Measurements from ENCODE around the gene FMO5. TPM values are rescaled to one million over a fixed set of nuclear protein-coding genes. Genes with fewer than 3 reads are reported as not detected.

FMO5 gene
- total RNA-seq, 1 donor from 2014 or later = 1.0 TPM

DNA sequence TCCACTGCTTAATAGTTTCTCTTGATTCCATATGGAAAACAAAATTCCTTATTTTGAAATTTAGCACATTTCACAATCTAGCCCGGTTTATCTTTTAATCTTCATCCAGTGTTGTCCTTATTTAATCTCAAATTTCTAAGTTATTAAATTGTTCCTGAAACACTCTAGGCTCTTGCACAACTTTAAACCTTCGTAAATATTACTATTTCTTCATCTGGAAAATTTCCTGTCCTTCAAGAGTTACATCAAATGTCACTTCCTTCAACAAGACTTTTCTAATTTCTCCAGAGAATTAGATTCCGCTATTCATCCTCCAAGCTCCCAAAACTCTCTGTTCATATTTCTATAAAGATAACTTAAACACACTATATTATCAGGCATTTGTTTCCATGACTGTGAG lies 6.5 kb downstream of the FMO5 start:
- H3K9ac ChIP-seq (ENCODE audit: low read depth in 1 of 3, low read length in 3 of 3) = no peak overlapping the region
- H3K27ac ChIP-seq (ENCODE audit: low read depth, low read length) = no peak overlapping the region
- H3K9me3 ChIP-seq (ENCODE audit: control insufficient read depth in 3 of 3, low read length in 3 of 3) = no peaks in the 10 kb centered on the region
- no peaks in the 10 kb centered on the region for H3K36me3 ChIP-seq (ENCODE audit: control insufficient read depth in 3 of 3, insufficient read depth in 3 of 3, low read length in 3 of 3)
- no peak overlapping the region for H3K4me3 ChIP-seq (ENCODE audit: low read length in 3 of 3)
- no peaks in the 10 kb centered on the region for H3K4me1 ChIP-seq (ENCODE audit: control insufficient read depth in 3 of 3, insufficient read depth in 3 of 3, low read length in 3 of 3)
- no peaks in the 10 kb centered on the region for H3K27me3 ChIP-seq (ENCODE audit: control insufficient read depth in 3 of 3, insufficient read depth in 3 of 3, low read length in 3 of 3)

DNA sequence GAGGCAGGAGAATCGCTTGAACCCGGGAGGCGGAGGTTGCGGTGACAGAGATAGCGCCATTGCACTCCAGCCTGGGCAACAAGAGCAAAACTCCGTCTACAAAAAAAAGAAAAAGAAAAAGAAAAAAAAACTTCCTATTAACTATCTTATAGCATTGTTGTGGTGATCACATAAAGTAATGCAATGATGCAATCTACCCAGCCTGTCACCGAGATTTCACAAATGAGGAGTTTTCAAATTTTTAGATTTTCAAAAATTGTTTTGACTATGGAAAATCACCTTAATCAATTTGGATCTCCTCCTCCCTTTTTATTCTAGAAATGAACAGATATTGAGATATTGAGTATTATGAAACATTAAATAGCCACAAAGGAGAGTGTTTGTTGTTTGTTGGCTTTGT lies 8.0 kb downstream of the FMO5 start:
- Histone ChIP-seq H3K4me3 (ENCODE audit: low read length in 3 of 3) (no peak overlapping the region), H3K27me3 (ENCODE audit: control insufficient read depth in 3 of 3, insufficient read depth in 3 of 3, low read length in 3 of 3) (no peaks in the 10 kb centered on the region), H3K9ac (ENCODE audit: low read depth in 1 of 3, low read length in 3 of 3) (no peak overlapping the region), H3K9me3 (ENCODE audit: control insufficient read depth in 3 of 3, low read length in 3 of 3) (no peaks in the 10 kb centered on the region), H3K36me3 (ENCODE audit: control insufficient read depth in 3 of 3, insufficient read depth in 3 of 3, low read length in 3 of 3) (peaks cover 0 to 2% (median 0%) of the 10 kb centered on the region in 3 donors), H3K27ac (ENCODE audit: low read depth, low read length) (no peak overlapping the region), H3K4me1 (ENCODE audit: control insufficient read depth in 3 of 3, insufficient read depth in 3 of 3, low read length in 3 of 3) (no peaks in the 10 kb centered on the region)

DNA sequence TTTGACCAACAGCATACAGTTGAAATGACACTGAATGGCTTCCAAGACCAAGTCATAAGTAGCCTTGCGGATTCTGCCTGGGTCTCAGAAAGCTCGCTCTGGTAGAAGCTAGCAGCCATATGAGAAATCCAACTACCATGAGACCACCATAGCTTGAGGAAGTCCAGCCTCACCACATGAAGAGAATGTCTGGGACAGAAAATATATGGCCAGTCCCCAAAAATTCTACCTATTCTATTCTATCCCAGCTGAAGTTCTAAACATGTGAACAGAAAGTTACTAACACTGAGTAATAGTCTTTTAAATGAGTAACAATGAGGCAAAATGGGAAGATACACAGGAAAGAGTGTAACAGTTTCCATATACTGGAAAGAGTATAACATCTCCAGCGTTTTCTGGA lies 9.0 kb downstream of the FMO5 start:
- Histone ChIP-seq H3K36me3 (ENCODE audit: control insufficient read depth in 3 of 3, insufficient read depth in 3 of 3, low read length in 3 of 3) (peaks cover 0 to 2% (median 0%) of the 10 kb centered on the region in 3 donors), H3K4me3 (ENCODE audit: low read length in 3 of 3) (no peak overlapping the region), H3K4me1 (ENCODE audit: control insufficient read depth in 3 of 3, insufficient read depth in 3 of 3, low read length in 3 of 3) (no peaks in the 10 kb centered on the region), H3K9me3 (ENCODE audit: control insufficient read depth in 3 of 3, low read length in 3 of 3) (no peaks in the 10 kb centered on the region), H3K27me3 (ENCODE audit: control insufficient read depth in 3 of 3, insufficient read depth in 3 of 3, low read length in 3 of 3) (no peaks in the 10 kb centered on the region), H3K27ac (ENCODE audit: low read depth, low read length) (no peak overlapping the region), H3K9ac (ENCODE audit: low read depth in 1 of 3, low read length in 3 of 3) (no peak overlapping the region)

GRCh38 chr1:147215540-147215916 lies 9.6 kb downstream of the FMO5 start:
- H3K4me1 ChIP-seq (ENCODE audit: control insufficient read depth in 3 of 3, insufficient read depth in 3 of 3, low read length in 3 of 3) = no peaks in the 10 kb centered on the region
- H3K4me3 ChIP-seq (ENCODE audit: low read length in 3 of 3) = no peak overlapping the region
- no peaks in the 10 kb centered on the region for H3K9me3 ChIP-seq (ENCODE audit: control insufficient read depth in 3 of 3, low read length in 3 of 3)
- no peak overlapping the region for H3K27ac ChIP-seq (ENCODE audit: low read depth, low read length)
- H3K9ac ChIP-seq (ENCODE audit: low read depth in 1 of 3, low read length in 3 of 3) = no peak overlapping the region
- H3K27me3 ChIP-seq (ENCODE audit: control insufficient read depth in 3 of 3, insufficient read depth in 3 of 3, low read length in 3 of 3) = no peaks in the 10 kb centered on the region
- H3K36me3 ChIP-seq (ENCODE audit: control insufficient read depth in 3 of 3, insufficient read depth in 3 of 3, low read length in 3 of 3) = peaks cover 0 to 2% (median 0%) of the 10 kb centered on the region in 3 donors

GRCh38 chr1:147214842-147215539 lies 10.1 kb downstream of the FMO5 start:
- no peak overlapping the region for H3K9ac ChIP-seq (ENCODE audit: low read depth in 1 of 3, low read length in 3 of 3)
- H3K36me3 ChIP-seq (ENCODE audit: control insufficient read depth in 3 of 3, insufficient read depth in 3 of 3, low read length in 3 of 3) = peaks cover 0 to 2% (median 0%) of the 10 kb centered on the region in 3 donors
- no peaks in the 10 kb centered on the region for H3K27me3 ChIP-seq (ENCODE audit: control insufficient read depth in 3 of 3, insufficient read depth in 3 of 3, low read length in 3 of 3)
- H3K4me1 ChIP-seq (ENCODE audit: control insufficient read depth in 3 of 3, insufficient read depth in 3 of 3, low read length in 3 of 3) = no peaks in the 10 kb centered on the region
- H3K27ac ChIP-seq (ENCODE audit: low read depth, low read length) = no peak overlapping the region
- no peaks in the 10 kb centered on the region for H3K9me3 ChIP-seq (ENCODE audit: control insufficient read depth in 3 of 3, low read length in 3 of 3)
- H3K4me3 ChIP-seq (ENCODE audit: low read length in 3 of 3) = no peak overlapping the region

DNA sequence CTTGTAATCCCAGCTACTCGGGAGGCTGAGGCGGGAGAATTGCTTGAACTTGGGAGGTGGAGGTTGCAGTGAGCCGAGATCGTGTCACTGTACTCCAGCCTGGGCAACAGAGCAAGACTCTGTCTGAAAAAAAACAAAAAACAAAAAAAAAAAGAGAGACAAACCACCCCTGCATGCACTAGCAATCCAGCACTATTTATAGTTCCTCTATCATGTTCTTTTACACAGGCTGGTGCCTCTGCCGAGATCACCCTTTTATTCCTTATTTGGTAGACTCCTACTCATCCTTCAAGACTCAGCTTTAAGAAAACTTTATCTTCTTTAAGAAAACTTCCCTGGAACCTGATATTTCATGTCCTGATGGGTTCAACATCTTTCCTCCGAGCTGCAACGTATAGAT lies 10.8 kb downstream of the FMO5 start:
- Histone ChIP-seq H3K36me3 (ENCODE audit: control insufficient read depth in 3 of 3, insufficient read depth in 3 of 3, low read length in 3 of 3) (peaks cover 0 to 2% (median 0%) of the 10 kb centered on the region in 3 donors), H3K4me1 (ENCODE audit: control insufficient read depth in 3 of 3, insufficient read depth in 3 of 3, low read length in 3 of 3) (no peaks in the 10 kb centered on the region), H3K9ac (ENCODE audit: low read depth in 1 of 3, low read length in 3 of 3) (no peak overlapping the region)

DNA sequence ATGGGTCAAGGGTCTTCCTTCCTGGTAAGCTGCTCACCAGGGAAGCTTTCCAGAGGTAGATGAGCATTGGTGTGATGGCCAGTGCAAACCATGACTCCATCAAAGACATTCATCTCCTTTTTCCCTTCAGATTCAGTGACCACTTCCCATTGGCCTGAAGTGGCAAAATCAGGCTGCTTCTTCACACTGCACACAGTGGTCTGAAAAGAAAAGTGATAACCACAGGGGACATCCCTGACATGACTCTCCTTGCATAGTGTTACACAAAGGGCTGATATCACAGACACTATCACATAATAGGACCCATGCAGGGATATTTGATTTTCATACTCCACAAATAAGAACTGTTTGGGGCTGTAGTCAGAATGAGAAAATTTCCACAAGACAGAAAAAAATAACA lies 11.9 kb downstream of the FMO5 start:
- no peaks in the 10 kb centered on the region for H3K9me3 ChIP-seq (ENCODE audit: control insufficient read depth in 3 of 3, low read length in 3 of 3)
- H3K27ac ChIP-seq (ENCODE audit: low read depth, low read length) = no peak overlapping the region
- H3K4me1 ChIP-seq (ENCODE audit: control insufficient read depth in 3 of 3, insufficient read depth in 3 of 3, low read length in 3 of 3) = no peaks in the 10 kb centered on the region
- no peak overlapping the region for H3K9ac ChIP-seq (ENCODE audit: low read depth in 1 of 3, low read length in 3 of 3)
- H3K4me3 ChIP-seq (ENCODE audit: low read length in 3 of 3) = no peak overlapping the region
- no peaks in the 10 kb centered on the region for H3K27me3 ChIP-seq (ENCODE audit: control insufficient read depth in 3 of 3, insufficient read depth in 3 of 3, low read length in 3 of 3)
- H3K36me3 ChIP-seq (ENCODE audit: control insufficient read depth in 3 of 3, insufficient read depth in 3 of 3, low read length in 3 of 3) = peaks cover 0 to 2% (median 0%) of the 10 kb centered on the region in 3 donors

More for the DNA sequence above, 10.8 kb downstream of the FMO5 start:
- no peak overlapping the region for H3K27ac ChIP-seq (ENCODE audit: low read depth, low read length)
- H3K27me3 ChIP-seq (ENCODE audit: control insufficient read depth in 3 of 3, insufficient read depth in 3 of 3, low read length in 3 of 3) = no peaks in the 10 kb centered on the region
- H3K4me3 ChIP-seq (ENCODE audit: low read length in 3 of 3) = no peak overlapping the region
- H3K9me3 ChIP-seq (ENCODE audit: control insufficient read depth in 3 of 3, low read length in 3 of 3) = no peaks in the 10 kb centered on the region

DNA sequence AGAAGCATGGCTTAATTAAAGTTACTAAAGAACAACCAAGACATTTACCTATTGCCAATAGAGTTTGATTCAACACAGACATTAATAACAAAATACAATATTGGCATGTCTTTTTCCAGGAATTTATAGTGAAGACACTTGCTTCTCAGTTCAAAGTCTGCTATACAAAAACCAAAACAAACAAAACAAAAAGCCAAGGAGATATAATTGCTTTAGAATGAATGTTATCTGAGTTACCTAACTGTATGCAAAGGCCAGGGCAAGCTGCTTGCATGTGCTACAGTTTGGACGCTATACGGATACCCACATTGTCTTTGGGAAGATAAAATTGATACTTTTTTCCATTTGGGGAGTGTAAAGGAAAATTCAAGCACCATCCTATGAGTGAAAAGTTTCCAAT lies 13.6 kb downstream of the FMO5 start:
- no peak overlapping the region for H3K4me3 ChIP-seq (ENCODE audit: low read length in 3 of 3)
- no peaks in the 10 kb centered on the region for H3K27me3 ChIP-seq (ENCODE audit: control insufficient read depth in 3 of 3, insufficient read depth in 3 of 3, low read length in 3 of 3)
- H3K36me3 ChIP-seq (ENCODE audit: control insufficient read depth in 3 of 3, insufficient read depth in 3 of 3, low read length in 3 of 3) = peaks cover 0 to 2% (median 0%) of the 10 kb centered on the region in 3 donors
- no peaks in the 10 kb centered on the region for H3K9me3 ChIP-seq (ENCODE audit: control insufficient read depth in 3 of 3, low read length in 3 of 3)
- no peaks in the 10 kb centered on the region for H3K4me1 ChIP-seq (ENCODE audit: control insufficient read depth in 3 of 3, insufficient read depth in 3 of 3, low read length in 3 of 3)
- H3K9ac ChIP-seq (ENCODE audit: low read depth in 1 of 3, low read length in 3 of 3) = no peak overlapping the region
- H3K27ac ChIP-seq (ENCODE audit: low read depth, low read length) = no peak overlapping the region

DNA sequence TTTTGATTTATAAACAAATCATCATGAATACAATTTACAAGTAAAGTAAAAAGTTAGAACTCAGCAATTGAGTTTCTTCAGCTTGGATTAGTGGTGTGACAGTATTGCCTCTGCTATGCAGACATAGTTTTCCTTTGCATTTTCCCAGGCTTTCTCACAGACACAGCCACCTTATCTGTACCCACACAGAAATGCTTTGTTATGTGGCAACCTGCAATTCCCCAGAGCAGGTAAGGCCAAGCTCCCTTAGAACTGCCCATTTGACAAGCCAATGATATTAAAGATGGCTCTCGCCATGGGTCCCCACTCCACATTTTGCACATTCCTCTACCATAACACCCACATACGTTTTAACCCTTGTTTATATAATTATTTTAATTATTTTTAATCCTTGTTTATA lies 14.2 kb downstream of the FMO5 start:
- Histone ChIP-seq H3K4me1 (ENCODE audit: control insufficient read depth in 3 of 3, insufficient read depth in 3 of 3, low read length in 3 of 3) (no peaks in the 10 kb centered on the region), H3K9ac (ENCODE audit: low read depth in 1 of 3, low read length in 3 of 3) (no peak overlapping the region), H3K36me3 (ENCODE audit: control insufficient read depth in 3 of 3, insufficient read depth in 3 of 3, low read length in 3 of 3) (peaks cover 0 to 2% (median 0%) of the 10 kb centered on the region in 3 donors), H3K4me3 (ENCODE audit: low read length in 3 of 3) (no peak overlapping the region), H3K27me3 (ENCODE audit: control insufficient read depth in 3 of 3, insufficient read depth in 3 of 3, low read length in 3 of 3) (no peaks in the 10 kb centered on the region), H3K9me3 (ENCODE audit: control insufficient read depth in 3 of 3, low read length in 3 of 3) (no peaks in the 10 kb centered on the region), H3K27ac (ENCODE audit: low read depth, low read length) (no peak overlapping the region)

- no peaks in the 10 kb centered on the region for H3K27me3 ChIP-seq (ENCODE audit: control insufficient read depth in 3 of 3, insufficient read depth in 3 of 3, low read length in 3 of 3)
- H3K9ac ChIP-seq (ENCODE audit: low read depth in 1 of 3, low read length in 3 of 3) = no peak overlapping the region
- H3K27ac ChIP-seq (ENCODE audit: low read depth, low read length) = no peak overlapping the region
- no peaks in the 10 kb centered on the region for H3K9me3 ChIP-seq (ENCODE audit: control insufficient read depth in 3 of 3, low read length in 3 of 3)
- no peaks in the 10 kb centered on the region for H3K4me1 ChIP-seq (ENCODE audit: control insufficient read depth in 3 of 3, insufficient read depth in 3 of 3, low read length in 3 of 3)
- no peak overlapping the region for H3K4me3 ChIP-seq (ENCODE audit: low read length in 3 of 3)
- H3K36me3 ChIP-seq (ENCODE audit: control insufficient read depth in 3 of 3, insufficient read depth in 3 of 3, low read length in 3 of 3) = peaks cover 0 to 2% (median 0%) of the 10 kb centered on the region in 3 donors
Observed at GRCh38 chr1:147209825-147210821, 15.0 kb downstream of the FMO5 start.

Data from skeletal muscle tissue (tissue), 4 donors.